ENCODE results near the gene TMEM245.

TMEM245 gene

DNA sequence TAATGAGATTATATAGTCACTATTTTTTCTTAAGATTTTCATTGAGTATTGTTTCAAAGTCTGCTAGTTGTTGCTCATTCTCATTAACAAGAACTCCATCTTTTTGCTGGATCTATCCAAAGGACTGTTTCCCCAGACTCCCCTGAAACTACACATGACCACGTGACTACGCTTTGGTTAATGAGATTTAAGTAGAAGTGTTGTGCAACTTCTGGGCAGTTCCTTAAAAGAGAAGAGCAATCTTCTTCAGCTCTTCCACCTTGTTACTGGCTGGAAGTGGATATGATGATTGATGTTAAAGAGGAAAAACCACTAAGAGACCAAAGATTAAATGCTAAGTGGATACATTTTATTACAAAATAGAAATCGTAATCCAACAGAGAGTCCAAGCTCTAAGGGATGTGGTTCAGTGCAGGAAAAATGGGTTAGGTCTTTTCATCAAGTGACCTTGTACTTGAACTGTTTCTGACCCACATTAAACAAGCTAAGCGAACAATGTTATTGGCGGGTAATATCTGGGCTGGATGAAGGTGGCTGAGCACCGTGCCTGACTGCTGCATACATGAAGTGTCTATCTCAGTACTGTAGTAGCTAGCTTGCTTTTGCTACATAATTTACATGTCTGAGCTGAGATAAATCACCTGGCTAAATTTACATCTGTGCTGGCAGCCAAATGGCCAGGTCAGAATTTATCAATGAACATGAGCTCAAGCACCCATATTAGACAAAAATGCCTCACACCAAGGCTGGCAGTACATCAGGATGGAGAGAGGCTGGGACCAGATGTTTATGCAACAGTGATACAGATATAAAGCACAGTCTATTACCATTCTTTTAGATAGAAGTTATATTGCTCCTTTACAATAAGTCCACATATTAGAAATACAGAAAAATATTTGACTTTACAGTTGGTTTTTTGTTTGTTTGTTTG is 98.9 kb downstream of the TMEM245 start:
- no peak for DNase-seq

DNA sequence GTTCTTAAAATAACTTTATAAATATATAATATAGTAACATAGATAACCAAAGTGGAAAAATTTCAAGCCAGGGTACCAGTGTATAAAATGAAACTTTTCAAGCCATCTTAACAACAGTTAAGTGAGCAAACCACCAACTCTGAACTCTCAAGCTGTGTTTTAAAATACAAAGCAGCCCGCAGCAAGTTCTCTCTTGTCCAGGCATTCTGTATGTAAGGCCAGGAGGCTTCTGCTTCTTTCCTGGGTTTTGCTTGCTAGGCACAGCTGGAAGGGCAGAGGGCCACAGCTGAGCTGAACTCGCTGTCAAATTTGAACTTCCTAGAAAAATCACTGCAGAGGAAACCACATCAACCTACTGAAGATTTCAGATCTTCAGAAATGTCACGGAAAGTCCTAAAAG is 99.6 kb downstream of the TMEM245 start:
- no peak for DNase-seq

DNA sequence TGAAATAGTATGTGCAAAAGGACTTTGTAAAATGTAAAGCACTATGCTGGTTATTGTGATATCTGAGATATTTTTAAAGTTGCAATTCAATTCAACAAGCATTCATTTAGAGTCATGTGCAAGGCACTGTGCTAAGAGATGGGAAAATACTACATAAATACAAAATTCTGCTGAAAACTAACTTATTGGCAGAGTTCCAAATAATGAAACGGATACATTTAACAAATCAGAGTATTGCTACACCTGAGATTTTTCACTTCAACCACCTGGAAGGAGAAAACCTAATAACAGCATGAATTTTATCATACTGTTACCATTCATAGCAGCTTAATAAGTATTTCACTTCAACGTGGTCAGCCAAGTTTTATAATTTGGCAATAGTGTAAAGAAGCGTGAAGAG is 100.3 kb downstream of the TMEM245 start:
- no peak for DNase-seq

DNA sequence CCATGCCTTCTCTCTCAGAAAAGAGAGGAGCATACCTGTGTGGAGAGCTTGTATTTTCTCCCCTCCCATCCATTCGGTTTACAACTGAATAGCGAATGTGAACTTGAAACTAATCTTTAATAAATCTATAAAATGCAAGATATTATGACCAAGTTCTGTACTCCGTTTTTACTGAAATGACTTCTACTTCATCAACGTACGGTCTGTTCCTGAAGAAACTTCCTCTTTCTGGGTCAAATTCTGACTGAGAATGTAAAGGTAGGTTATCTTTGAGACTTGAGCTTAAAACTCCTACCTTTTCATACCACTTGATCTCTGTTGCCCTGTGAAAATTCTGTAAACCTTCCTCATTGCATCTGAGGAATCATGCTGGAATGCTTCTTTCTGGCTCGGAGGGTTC is 102.3 kb downstream of the TMEM245 start:
- DNase-seq = no peak

DNA sequence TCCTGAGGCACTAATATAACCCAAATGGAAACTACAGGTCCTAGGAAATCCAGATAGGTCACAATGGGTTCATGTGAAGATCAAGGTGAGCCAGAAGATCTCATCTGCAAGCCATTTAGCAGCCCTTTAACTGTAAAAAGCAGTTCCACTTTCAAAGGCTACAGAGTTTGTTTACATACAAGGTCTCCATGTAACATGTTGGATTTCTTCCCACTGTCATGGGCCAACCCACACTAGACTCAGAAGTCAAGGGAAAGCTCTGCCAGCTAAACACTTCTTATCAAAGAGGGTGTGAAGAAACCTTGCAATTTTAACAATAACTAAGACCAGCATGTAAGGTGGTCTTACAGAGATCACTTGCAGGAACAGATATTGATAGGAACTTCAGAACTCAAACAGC is 102.7 kb downstream of the TMEM245 start:
- no peak for DNase-seq

DNA sequence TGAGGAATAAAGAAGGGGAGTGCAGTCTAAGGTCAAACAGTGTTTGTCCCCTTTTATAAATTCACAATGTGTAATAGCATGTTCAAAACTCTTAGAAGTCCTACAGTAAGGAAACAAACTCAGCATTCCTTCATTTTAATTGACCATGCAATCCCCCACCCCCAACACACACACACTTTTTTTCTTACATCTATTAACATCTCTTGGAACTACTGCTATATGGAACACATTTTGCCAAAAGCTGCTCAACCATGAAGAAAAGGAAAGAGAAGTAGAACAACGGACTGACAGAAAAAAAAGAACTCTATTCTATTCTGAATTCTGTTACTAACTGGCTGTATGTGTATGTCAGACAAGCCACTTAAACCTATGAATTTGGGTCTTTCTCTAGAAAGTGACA is 103.6 kb downstream of the TMEM245 start:
- DNase-seq = no peak

DNA sequence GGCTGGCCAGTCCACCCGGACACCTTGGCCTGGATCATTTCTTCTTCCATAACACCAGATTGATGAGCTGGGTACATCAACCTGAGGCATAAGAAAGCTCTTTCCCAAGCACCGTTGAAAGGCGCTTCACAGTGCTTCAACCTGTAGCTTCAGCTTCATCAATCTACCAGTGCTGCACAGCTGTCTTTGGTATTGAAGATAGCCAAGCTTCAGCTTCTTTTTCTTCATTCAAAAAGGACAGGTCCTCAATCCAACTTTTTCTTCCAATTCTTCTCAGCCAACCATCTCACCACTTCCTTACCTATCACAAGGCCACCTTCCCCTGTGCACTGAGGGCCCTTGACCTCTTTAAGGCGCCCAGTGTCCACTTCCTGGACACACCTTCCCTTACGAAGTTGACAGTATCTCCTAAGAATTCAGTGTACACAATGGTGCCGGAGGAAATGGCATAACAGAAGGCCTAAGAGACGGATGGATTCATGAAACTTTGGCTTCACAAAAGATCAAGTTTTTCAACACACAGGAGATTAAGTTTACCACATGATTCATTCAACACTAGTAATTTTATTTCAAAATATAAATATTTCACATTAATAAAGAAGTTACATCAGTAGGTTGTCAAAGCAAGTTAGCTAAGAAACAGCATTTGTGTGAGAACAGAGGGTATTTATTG is 105.0 kb downstream of the TMEM245 start:
- DNase-seq = no peak

DNA sequence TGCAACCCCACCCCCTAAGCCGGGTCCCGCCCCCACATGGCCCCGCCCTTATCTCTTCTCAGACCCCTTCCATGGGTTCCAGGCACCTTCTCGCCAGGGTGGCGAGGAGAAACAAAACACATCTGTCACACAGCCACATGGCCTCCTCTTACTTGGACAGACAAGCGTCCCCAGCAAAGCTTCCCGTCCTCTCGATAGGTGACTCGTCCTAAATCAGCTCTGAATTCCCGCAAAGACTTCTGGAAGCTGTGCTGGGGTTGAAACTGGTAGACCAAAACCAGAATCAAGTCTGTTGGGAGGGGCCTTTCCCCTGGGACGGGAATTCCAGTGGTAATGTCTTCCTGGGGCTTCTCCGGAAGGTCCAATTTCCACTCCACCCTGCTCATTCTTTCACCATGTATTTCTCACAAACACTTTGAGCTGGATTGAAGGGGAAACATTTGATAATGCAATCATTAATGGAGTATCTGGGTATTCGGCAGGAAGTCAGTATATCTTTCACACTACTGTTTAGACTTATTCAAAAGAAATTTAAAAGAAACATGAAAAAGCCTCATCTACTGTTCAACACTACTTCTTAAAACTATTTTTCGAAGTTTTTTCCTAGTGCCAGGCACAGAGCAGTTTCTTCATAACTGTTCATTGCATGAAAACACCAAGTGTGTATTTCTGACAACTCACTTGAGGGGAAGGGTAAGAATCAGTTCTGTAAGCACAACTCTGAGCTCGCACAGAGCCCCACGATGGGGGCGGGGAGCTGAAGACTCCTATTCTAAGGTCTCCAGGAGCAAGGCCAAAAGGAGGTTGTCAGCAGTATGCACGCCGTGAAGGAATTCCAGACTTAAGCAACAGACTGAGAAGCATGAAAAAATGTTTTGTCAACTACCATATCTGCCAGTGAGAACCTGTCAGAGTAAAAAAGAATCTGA is 105.8 kb downstream of the TMEM245 start:
- no peak for DNase-seq

DNA sequence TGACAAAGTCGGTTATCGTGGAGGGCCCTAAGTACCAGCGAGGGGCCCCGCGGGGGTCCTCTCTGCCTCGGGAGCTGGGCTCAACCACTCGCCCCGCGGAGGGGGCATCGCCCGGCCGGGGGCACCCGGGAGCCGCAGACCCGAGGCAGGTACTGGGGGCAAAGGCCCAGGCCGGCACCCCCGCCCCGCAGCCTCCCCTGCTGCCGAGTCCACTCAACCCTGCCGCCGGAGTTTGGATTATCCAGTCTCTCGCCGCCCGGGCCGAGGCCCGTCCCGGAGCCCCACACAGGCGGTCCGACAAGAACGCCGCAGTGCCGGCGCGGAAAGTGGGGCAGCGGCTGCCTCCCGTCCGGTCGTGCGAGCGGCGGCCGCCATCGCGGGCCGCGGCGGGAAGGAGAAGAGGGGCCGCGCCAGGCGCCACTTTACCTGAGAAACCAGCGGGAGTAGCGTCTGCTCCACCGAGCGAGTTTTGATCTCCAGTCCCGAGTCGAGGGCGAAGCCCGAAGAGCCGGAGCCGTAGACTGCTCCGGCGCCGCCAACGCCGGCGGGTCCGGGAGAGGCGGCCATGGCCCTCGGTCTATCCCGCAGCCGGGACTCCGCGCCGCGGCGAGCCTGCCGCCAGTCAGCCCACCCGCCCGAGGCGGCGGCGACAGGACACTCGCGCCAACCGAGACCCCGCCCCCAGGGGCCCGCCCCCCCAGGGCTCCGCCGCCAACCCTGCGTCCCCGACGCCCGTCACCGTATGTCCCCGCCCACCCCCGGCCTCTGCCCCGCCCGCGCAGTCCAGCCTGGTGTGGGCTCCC is 106.7 kb downstream of the TMEM245 start, which contains the start of gene CTNNAL1:
Gene CTNNAL1 (minus strand): TSS at position 624 of the 803 bp plus-strand sequence. CDS start 57 bp downstream, at position 567.
- peak; percentile 83 for DNase-seq

DNA sequence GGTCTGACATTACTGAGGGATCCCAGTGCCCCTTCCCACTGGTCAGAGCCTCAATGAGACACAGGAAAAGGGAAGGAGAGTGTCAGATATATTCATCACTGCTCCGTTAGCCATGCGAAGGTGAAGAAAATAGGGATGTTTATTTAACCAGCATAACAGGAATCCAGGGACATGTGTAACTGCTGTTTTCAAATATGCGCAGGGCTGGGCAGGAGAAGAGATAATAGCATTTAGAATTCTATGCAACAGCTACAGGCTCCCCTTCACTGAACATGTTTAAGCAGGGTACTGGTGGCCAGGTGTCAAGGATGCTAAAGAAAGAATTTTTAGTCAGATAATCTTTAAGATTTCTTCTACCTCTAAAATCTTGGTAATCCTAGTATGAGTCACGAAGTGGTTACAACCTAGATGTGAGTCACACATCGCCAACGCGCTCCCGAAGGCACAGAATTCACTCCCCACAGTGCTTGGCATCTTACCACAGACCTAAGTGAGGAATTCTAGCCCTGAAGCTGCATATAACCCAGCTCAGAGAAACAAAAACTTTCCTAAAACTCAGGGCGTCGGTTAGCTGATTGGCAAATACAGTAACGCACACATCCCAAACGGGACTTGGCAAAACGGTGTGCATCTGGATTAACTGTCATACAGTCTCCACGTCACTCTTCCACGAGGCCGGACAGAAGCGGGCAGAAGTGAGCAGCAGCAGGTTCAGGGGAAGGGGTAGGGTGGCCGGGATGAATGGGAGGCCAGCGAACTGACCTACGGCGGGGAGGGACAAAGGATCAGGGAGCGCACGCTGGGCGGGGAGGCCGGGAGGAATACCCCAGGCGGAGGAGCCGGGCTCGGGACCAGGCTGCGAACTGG is 107.5 kb downstream of the TMEM245 start:
- peak; percentile 58 to 60 for DNase-seq

DNA sequence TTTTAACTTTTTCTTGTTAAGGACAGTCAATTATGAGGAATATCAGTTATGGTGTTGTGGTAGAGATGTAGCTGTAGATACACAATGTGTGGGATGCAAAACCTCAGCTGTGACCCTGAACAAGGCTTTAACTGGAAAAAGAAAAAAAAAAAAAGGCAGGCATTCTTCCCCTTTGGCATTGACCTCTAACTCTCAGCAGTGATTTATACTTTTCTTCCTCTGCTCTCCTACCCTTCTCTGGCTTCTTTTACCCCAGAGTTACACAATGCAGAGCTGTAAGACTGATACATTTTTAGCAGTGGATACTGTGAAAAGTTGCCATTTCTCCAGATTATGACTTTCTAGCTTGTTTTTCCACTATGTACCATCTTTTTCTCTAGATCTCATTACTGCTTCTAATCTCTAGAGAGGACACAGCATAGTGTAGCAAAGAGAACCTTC is 108.5 kb downstream of the TMEM245 start:
- DNase-seq = no peak

DNA sequence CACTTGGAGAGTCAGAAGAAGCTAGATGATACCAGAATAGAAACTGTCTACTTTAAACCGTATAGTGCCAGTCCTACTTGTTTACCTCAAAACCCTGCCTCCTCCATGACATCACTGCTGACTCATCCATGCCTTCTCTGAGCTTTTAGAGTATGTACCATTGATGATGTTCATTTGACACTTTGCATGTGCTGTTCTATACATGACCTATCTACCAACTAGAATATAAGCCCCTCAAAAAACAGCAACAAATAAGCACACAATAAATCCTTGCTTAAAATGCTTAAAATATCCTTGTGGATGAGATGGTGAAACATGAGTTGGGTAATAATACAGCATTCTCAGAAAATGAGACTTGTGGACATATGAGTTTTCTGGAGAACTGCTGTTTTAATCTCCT is 109.0 kb downstream of the TMEM245 start:
- peak; percentile 56 to 72 for DNase-seq

DNA sequence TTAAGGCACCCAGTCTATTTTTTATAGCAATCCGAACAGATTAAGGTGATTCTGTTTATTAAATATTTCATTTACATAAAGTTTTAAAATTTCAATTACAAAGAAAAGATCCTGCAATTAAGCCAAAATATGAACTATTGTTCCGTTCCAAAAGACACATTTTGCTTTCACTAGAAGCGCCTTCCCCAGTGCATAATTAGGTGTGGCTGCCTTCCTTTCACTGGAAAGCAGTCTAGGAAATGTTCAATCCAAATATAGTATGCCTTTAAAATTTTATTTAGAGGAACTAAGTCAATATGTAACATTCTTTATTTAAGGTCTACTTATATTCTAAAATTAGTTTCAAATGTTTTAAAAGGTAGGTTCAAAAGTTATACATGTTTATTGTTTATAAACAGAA is 114.1 kb downstream of the TMEM245 start:
- DNase-seq = no peak

DNA sequence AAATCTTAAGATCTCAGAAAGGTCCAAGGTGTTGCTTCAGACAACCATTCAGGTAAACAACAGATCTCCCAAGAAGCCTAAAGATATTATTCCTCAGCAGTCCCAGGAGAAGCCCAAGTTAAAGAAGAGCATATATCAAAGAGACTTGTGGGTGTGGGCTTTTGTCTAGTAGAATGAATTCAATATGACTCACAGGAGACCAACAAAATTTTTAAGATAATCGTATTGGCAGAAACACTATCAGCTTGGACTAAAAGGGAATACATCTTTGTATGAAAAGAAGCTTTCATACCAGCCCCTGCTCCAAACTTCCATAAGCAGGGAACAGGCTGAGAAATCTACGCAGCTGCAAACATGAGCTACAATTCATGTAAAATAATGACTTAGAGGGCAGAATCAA is 116.6 kb downstream of the TMEM245 start:
- no peak for DNase-seq

DNA sequence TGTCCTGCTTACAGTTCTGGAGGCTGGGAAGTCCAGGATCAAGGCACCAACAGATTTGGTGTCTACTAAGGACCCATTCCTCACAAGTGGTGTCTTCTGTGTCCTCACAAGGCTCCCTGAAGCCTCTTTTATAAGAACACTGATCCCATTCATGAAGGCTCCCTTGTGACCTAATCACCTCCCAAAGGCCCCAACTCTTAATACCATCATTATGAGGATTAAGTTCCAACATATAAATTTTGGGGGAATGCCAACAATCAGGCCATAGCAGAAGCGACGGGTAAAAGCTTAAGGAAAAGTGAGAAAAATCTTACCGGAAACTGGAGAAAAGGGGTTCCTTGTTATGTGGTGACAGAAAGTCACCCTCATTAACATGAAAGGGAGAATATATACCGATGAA is 117.6 kb downstream of the TMEM245 start:
- DNase-seq = no peak

DNA sequence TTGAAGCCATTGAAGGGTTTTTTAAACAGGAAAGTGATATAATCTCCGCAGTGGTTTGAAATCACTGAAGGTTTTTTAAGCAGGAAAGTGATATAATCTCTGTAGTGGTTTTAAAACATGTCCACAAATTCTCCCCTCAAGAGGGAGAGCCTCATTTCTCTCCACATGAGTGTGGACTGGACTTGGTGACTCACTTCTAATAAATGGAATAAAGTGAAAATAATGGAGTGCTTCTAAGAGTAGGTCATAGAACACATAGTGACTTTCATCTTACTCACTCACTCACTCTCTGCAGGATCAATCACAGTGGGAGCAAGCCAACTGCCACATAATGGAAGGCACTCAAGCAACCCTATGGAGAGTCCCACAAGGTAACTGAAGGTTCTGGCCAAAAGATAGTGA is 118.5 kb downstream of the TMEM245 start:
- no peak for DNase-seq

DNA sequence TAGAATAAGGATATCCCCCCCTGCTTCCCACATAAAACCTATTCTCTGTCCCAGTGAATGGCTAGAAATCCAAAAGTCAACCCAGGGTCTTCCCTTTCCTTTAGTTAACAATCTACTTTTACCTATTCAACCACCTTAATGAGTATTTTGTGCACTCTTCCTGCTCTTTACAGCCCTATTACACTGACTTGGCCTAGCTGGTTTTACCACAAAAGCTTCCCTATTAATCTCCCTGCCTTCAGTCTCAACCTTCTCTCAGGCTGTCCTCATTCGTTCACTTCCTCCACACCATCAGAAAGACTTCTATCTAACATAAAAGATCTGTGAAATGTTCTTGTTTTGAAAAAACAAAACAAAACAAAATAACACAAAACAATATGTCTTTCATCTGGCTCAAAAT is 122.6 kb downstream of the TMEM245 start:
- DNase-seq = no peak

DNA sequence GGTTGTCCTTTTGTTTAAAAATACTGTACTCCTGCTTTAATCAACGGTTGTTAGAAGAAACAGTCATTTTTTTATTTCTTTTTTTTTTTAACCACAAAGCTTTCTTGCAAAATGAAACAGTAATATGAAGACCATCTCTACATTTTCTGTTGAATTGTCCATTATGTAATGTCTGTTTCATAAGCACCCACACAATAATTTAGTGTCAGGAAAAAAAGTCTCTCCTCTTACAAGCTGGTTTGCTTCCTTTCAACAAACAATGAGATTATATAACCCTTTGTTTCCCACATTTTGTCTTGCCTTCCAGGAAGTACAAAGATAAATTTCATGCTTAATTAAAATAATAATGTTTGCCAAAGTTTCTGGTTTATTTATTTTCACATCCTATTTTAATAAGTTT is 123.1 kb downstream of the TMEM245 start:
- no peak for DNase-seq

DNA sequence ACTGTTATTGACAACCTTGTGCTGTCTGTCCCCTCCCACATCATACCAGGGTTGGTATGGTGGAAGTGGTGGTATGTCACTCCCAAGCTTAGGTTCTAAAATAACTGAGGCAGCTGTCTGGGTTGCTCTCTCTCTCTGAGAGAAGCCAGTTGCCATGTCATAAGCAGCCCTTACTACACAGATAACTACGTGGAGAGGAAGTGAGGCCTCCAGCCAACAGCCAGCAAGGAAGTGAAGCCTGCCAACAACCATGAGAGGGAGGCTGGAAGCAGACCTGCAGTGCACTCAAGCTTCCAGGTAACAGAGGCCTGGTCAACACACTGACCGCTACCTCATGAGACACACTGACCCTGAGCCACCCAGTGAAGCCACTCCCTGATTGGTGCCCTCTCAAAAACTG is 125.1 kb downstream of the TMEM245 start:
- DNase-seq = no peak

DNA sequence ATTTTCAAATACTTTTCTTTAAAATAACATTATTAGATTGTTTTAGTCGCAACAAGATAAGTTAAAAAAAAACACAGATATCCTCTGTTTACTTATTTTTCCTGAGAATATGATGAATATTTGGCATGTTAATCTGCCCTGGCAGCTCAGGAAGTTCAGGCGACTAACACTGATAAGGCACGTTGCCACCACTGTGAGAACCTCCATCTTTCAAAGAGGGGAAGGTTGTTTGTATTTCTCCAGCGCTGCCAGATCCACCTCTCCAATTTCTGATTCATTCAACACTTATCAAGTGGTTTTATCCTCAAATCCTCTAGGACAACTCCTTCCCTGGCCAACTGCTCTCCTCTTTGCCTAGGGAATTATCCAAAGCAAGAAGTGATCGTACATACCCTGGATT is 128.3 kb downstream of the TMEM245 start:
- no peak for DNase-seq

DNA sequence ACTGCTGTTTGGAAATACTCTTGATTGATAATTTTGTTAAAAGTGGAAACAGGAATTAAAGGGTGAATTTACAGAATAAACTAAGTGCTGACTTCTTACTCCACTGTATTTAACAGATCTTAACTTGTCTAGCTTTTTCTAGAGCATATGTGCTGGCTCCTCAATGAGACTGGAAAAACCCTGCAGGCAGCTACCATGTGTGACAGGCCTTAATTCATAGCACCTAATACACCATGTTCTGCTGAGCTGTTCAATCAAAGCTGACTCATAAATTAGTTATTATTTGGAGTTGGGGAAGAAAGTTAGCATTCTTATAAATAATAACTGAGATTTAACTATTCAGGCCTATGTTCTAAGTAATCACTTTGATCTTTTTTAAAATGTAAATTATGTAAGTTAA is 135.9 kb downstream of the TMEM245 start:
- no peak for DNase-seq
